H1 (cell line): ENCODE results near the gene CRADD. TPM values are rescaled to one million over a fixed set of nuclear protein-coding genes. Genes with fewer than 3 reads are reported as not detected.

Experiments used
- CTCF ChIA-PET: fragments of 300-600 bp; sonication (Branson Sonifier 250); formaldehyde crosslinking; loops from one replicate; lab custom pipeline; 2021; ENCODE audit not compliant: partially characterized antibody; lab: Charles Lee
- POLR2A ChIA-PET: fragments of 300-600 bp; sonication (Branson Sonifier 250); formaldehyde crosslinking; loops from one replicate; lab custom pipeline; 2021; ENCODE audit warnings: inconsistent platforms; ENCODE audit not compliant: partially characterized antibody; lab: Charles Lee
- DNase-seq, 2 experiments: peaks; one replicate each; pipeline versions ENCODE4 v3.0.0 to v3.0.0-alpha.2; 2010 to 2022; ENCODE audit warnings: low spot score in 2 of 2, low read depth in 1 of 2, mixed read lengths in 1 of 2
- FAIRE-seq: peaks from 2 replicates; lab custom pipeline; 2011; peaks lifted over from hg19 to GRCh38; lab: Jason Lieb, UNC
- H2AFZ ChIP-seq: 2 replicates; pipeline ENCODE4 v1.8.1; 2012; ENCODE audit warnings: low read length, inconsistent platforms
- H2AK5ac ChIP-seq: 2 replicates; pipeline ENCODE4 v1.6.1; 2013; ENCODE audit warnings: low read depth, low read length
- H2BK120ac ChIP-seq: replicated peaks from 2 replicates; pipeline ENCODE3; 2013; ENCODE audit warnings: low read depth, low read length, inconsistent platforms
- H2BK12ac ChIP-seq: 2 replicates; pipeline ENCODE4 v1.6.1; 2013; ENCODE audit warnings: low read depth, low read length
- H2BK15ac ChIP-seq: 2 replicates; pipeline ENCODE4 v1.6.1; 2013; ENCODE audit warnings: low read length
- H2BK20ac ChIP-seq: 2 replicates; pipeline ENCODE4 v1.6.1; 2013; ENCODE audit warnings: low read length
- H2BK5ac ChIP-seq: 2 replicates; pipeline ENCODE4 v1.6.1; 2013; ENCODE audit warnings: low read depth, low read length
- H3K14ac ChIP-seq: 2 replicates; pipeline ENCODE4 v1.6.1; 2013; ENCODE audit warnings: inconsistent platforms; ENCODE audit not compliant: insufficient read length
- H3K18ac ChIP-seq: 2 replicates; pipeline ENCODE4 v1.6.1; 2013; ENCODE audit warnings: low read length; ENCODE audit errors: extremely low read depth
- H3K23ac ChIP-seq: 2 replicates; pipeline ENCODE4 v1.6.1; 2013; ENCODE audit warnings: inconsistent platforms; ENCODE audit not compliant: insufficient read length
- H3K23me2 ChIP-seq: 2 replicates; pipeline ENCODE4 v1.6.1; 2013; ENCODE audit warnings: low read depth, low read length
- H3K27ac ChIP-seq: 2 replicates; pipeline ENCODE4 v1.6.1; 2011; ENCODE audit warnings: low read depth, low read length, inconsistent platforms
- H3K27me3 ChIP-seq, 4 experiments: replicated peaks in 1 of 4; 1 replicate in 1 of 4; 2 replicates in 3 of 4; pipeline versions ENCODE4 v1.6.1 to v1.8.1; 2011 to 2013; ENCODE audit warnings: low read length in 3 of 4, mild to moderate bottlenecking in 3 of 4, inconsistent platforms in 2 of 4, mixed read lengths in 2 of 4, moderate library complexity in 1 of 4; ENCODE audit not compliant: control insufficient read depth in 3 of 4, insufficient read depth in 3 of 4; ENCODE audit errors: extremely low read depth in 1 of 4
- H3K36me3 ChIP-seq, 4 experiments: 2 replicates each; pipeline versions ENCODE4 v1.6.1 to v1.8.1; 2011 to 2013; ENCODE audit warnings: mild to moderate bottlenecking in 4 of 4, low read length in 3 of 4, moderate library complexity in 2 of 4, control low read depth in 1 of 4, inconsistent platforms in 1 of 4; ENCODE audit not compliant: insufficient read depth in 4 of 4, control insufficient read depth in 2 of 4
- H3K4ac ChIP-seq: replicated peaks from 2 replicates; pipeline ENCODE3; 2013; ENCODE audit warnings: low read length, low read depth, mixed read lengths, inconsistent platforms; ENCODE audit not compliant: insufficient read length
- H3K4me1 ChIP-seq, 4 experiments: replicated peaks in 1 of 4; 1 replicate in 1 of 4; 2 replicates in 3 of 4; pipeline versions ENCODE4 v1.6.1 to v1.8.1; 2011 to 2013; ENCODE audit warnings: low read length in 3 of 4, inconsistent platforms in 2 of 4, mixed read lengths in 1 of 4; ENCODE audit not compliant: insufficient read depth in 4 of 4, control insufficient read depth in 3 of 4
- H3K4me2 ChIP-seq, 2 experiments: 2 replicates each; pipeline versions ENCODE4 v1.6.1 to v1.8.1; 2011 to 2013; ENCODE audit warnings: low read depth in 2 of 2, low read length in 2 of 2, control low read depth in 1 of 2, inconsistent platforms in 1 of 2, mild to moderate bottlenecking in 1 of 2; ENCODE audit not compliant: insufficient read depth in 1 of 2
- H3K4me3 ChIP-seq, 4 experiments: fragments of 200-600, 300-600 bp in 1 of 4; sonication (generic), shearing (Covaris generic), sonication (Bioruptor Twin) in 1 of 4; 2 replicates each; pipeline versions ENCODE4 v1.5.1 to v1.8.1; 2011 to 2016; ENCODE audit warnings: low read length in 4 of 4, low read depth in 3 of 4, control low read depth in 2 of 4, inconsistent platforms in 2 of 4, mild to moderate bottlenecking in 2 of 4, mixed read lengths in 1 of 4, moderate library complexity in 1 of 4; ENCODE audit not compliant: insufficient read depth in 2 of 4; ENCODE audit errors: extremely low read depth in 1 of 4
- H3K56ac ChIP-seq: replicated peaks from 2 replicates; pipeline ENCODE3; 2013; ENCODE audit warnings: low read depth, mild to moderate bottlenecking, mixed read lengths, low read length, inconsistent platforms; ENCODE audit not compliant: insufficient read length
- H3K79me1 ChIP-seq: 2 replicates; pipeline ENCODE4 v1.6.1; 2013; ENCODE audit warnings: low read depth, low read length, control low read depth
- H3K79me2 ChIP-seq, 2 experiments: 2 replicates each; pipeline versions ENCODE4 v1.6.1 to v1.8.1; 2012 to 2013; ENCODE audit warnings: low read length in 2 of 2, mild to moderate bottlenecking in 2 of 2, inconsistent platforms in 1 of 2; ENCODE audit not compliant: insufficient read depth in 2 of 2, control insufficient read depth in 1 of 2
- H3K9ac ChIP-seq, 4 experiments: replicated peaks in 1 of 4; 1 replicate in 1 of 4; 2 replicates in 3 of 4; pipeline versions ENCODE4 v1.6.1 to v1.8.1; 2011 to 2013; ENCODE audit warnings: low read depth in 3 of 4, low read length in 3 of 4, control low read depth in 2 of 4, mild to moderate bottlenecking in 2 of 4, moderate library complexity in 2 of 4, inconsistent platforms in 1 of 4; ENCODE audit errors: extremely low read depth in 1 of 4
- H3K9me3 ChIP-seq, 2 experiments: 2 replicates each; pipeline versions ENCODE4 v1.6.1 to v1.8.1; 2012 to 2013; ENCODE audit warnings: mild to moderate bottlenecking in 2 of 2, moderate library complexity in 2 of 2, control low read depth in 1 of 2, inconsistent platforms in 1 of 2, low read depth in 1 of 2, low read length in 1 of 2, mixed read lengths in 1 of 2; ENCODE audit not compliant: insufficient read depth in 2 of 2
- H4K20me1 ChIP-seq, 2 experiments: replicated peaks in 1 of 2; 2 replicates each; pipeline versions ENCODE3 to v1.8.1; 2011 to 2013; ENCODE audit warnings: inconsistent platforms in 2 of 2, low read length in 2 of 2, mild to moderate bottlenecking in 1 of 2; ENCODE audit not compliant: insufficient read depth in 2 of 2, control insufficient read depth in 1 of 2
- H4K5ac ChIP-seq: 2 replicates; pipeline ENCODE4 v1.6.1; 2013; ENCODE audit warnings: low read length, low read depth, mixed read lengths, inconsistent platforms; ENCODE audit not compliant: insufficient read length
- H4K8ac ChIP-seq: 2 replicates; pipeline ENCODE4 v1.8.0; 2013; ENCODE audit warnings: mild to moderate bottlenecking, moderate library complexity, low read length, inconsistent platforms; ENCODE audit not compliant: insufficient read depth; ENCODE audit errors: extremely low read depth
- H4K91ac ChIP-seq: replicated peaks from 2 replicates; pipeline ENCODE3; 2013; ENCODE audit warnings: low read length, mixed read lengths, inconsistent platforms; ENCODE audit not compliant: insufficient read length
- EGR1 ChIP-seq: IDR thresholded peaks from 2 replicates; pipeline ENCODE4 v1.6.1; 2011; ENCODE audit warnings: low read depth, low read length, borderline replicate concordance
- POLR2AphosphoS5 ChIP-seq: IDR thresholded peaks from 2 replicates; pipeline ENCODE4 v1.6.1; 2011; ENCODE audit warnings: low read depth, low read length
- WGBS, 2 experiments: shearing (Covaris generic) in 1 of 2; methylation state at CpG; one replicate each; pipeline versions ENCODE4 v1.1.6 to v1.1.7; 2013 to 2015; ENCODE audit warnings: low lambda C conversion rate in 2 of 2, mixed read lengths in 2 of 2, inconsistent platforms in 1 of 2, low coverage in 1 of 2, missing lambda C conversion rate in 1 of 2; ENCODE audit not compliant: insufficient replicate concordance in 2 of 2, insufficient coverage in 1 of 2, insufficient read length in 1 of 2; ENCODE audit errors: extremely low coverage in 1 of 2, missing lambda C conversion rate in 1 of 2; 5-methylcytosine and 5-hydroxymethylcytosine counted together
- polyA plus RNA-seq, 7 experiments: library from polyadenylated mRNA; depleted of rRNA in 3 of 7; stranded (reverse) in 5 of 7; unstranded in 2 of 7; fragments of >200 nt in 5 of 7; fragments of 200-250 nt in 2 of 7; gene quantifications; 1 replicate in 5 of 7; 2 replicates in 1 of 7; 4 replicates in 1 of 7; pipeline versions ENCODE4 v1.2.1 to v1.2.3, GENCODE V29; 2011 to 2013; ENCODE audit warnings: missing spikeins in 2 of 7, mixed read lengths in 2 of 7
- total RNA-seq: library from RNA; stranded (reverse); fragmentation: NEBNext Ultra II Directional; extraction: Animal tissue kit (Norgen Biotek cat#: 25700); gene quantifications from 2 replicates; pipeline ENCODE4 v1.2.1, GENCODE V29; 2021

CRADD gene
- total and polyA plus RNA-seq, 2 of the 8 experiments (the other 6 are each of a cell fraction or from before 2014, with no cell fraction given) = 8.1 to 15.4 TPM

GRCh38 chr12:93738199-93739058 is 61.3 kb downstream of the CRADD start:
- no peak overlapping the region for H4K91ac ChIP-seq
- WGBS, 2 experiments = 78% methylated on average over 6 of the region's 6 CpGs; no CpG with 5 or more reads in 1 of the 2 experiments
- H3K79me2 ChIP-seq = no peaks in the 10 kb centered on the region
- H2BK20ac ChIP-seq = no peak overlapping the region
- H3K9me3 ChIP-seq = no peaks in the 10 kb centered on the region
- no peak for FAIRE-seq
- H3K79me1 ChIP-seq = no peaks in the 10 kb centered on the region
- TF ChIP-seq POLR2AphosphoS5 (no peak), EGR1 (no peak)
- TF ChIP-seq, all 59 proteins: peak for 0
- no peak overlapping the region for H3K4ac ChIP-seq
- H3K56ac ChIP-seq = no peak overlapping the region
- H3K4me1 ChIP-seq = peaks cover 0 to 15% (median 7%) of the 10 kb centered on the region in 4 experiments; a peak in 4 of 7 replicates
- no peak overlapping the region for H3K4me2 ChIP-seq
- DNase-seq = no peak
- no peak overlapping the region; the same call in none of the 2 replicates for H3K18ac ChIP-seq
- H3K23me2 ChIP-seq = peaks cover 3% of the 10 kb centered on the region
- CTCF ChIA-PET = interaction anchor here (0.8 to 2.9 kb wide), 5 partner anchors 25 to 363 kb away, joined by 3 to 11 read pairs (median 3); no protein-coding TSS in a partner anchor
- no peak overlapping the region for H2BK120ac ChIP-seq
- H4K20me1 ChIP-seq = no peaks in the 10 kb centered on the region
- H2BK5ac ChIP-seq = no peak overlapping the region; the same call in 1 of the 2 replicates
- no peak overlapping the region for H3K23ac ChIP-seq
- H2AK5ac ChIP-seq = no peak overlapping the region
- H4K5ac ChIP-seq = no peak overlapping the region
- no peaks in the 10 kb centered on the region for H3K27me3 ChIP-seq
- POLR2A ChIA-PET = no interaction called here
- H3K14ac ChIP-seq = no peak overlapping the region
- H4K8ac ChIP-seq = no peak overlapping the region
- no peak overlapping the region for H2AFZ ChIP-seq
- H3K9ac ChIP-seq = no peak overlapping the region
- H3K4me3 ChIP-seq = no peak overlapping the region
- no peaks in the 10 kb centered on the region for H3K36me3 ChIP-seq
- peak overlapping the region; percentile 53; the same call in 1 of the 2 replicates for H2BK12ac ChIP-seq
- no peak overlapping the region for H2BK15ac ChIP-seq
- no peak overlapping the region for H3K27ac ChIP-seq
